NCI-H1092 (cell line): Measurements from ENCODE around the gene LRRC37B.
A peak's percentile ranks its signal among the peaks of the same experiment; 100 is the strongest.
"Not testable (repeated sequence)": the region's sequence is repeated elsewhere in the genome, so short reads cannot be mapped to it uniquely, and the experiment has no call there.

Experiments used
- DNase-seq: peaks from one replicate; lab custom pipeline; 2025; lab: John Stamatoyannopoulos, UW

Gene LRRC37B

DNA sequence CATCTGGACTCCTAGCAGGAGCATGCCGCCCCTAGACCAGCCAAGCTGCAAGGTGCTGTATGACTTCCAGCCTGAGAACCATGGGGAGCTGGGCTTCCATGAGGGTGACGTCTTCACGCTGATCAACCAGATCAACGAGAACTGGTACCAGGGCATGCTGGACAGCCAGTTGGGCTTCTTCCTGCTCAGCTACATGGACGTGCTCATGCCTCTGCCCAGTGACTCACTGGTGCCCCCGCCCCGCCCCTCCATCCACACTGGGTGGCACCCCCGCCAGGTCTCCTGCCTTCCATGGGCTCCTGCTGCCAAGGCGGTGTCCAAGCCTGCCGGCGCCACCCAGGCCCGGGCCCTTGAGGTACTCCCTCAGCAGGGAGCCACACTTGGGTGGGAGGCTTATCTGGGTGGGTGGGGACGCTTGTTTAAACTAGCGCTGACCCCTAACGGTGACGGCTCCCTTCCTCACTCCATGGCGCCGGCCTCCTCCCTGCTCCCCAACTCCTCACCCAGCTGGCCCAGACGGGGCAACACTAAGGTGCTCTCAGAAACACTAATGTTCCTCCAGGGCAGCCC lies 34.2 kb downstream of the LRRC37B start:
- not testable (repeated sequence) for DNase-seq

DNA sequence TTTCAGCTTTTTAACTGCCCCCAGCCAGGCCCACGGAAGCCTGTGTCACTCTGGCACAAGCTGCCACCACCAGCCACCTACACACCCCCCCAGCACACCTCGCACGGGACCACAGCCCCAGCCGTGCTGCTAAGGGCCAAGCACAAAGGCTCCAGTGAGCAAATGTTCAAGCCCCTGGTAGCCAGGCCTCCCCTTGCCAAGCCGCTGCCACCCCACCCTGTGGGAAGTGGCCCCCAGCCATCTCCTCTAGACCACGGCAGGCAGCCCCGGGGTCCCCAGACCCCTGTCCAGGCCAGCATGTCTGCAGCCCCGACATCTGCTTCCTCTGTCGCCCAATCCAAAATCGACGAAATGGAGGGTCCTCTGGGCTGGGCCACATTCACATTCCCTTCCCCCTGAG lies 35.1 kb downstream of the LRRC37B start:
- not testable (repeated sequence) for DNase-seq

DNA sequence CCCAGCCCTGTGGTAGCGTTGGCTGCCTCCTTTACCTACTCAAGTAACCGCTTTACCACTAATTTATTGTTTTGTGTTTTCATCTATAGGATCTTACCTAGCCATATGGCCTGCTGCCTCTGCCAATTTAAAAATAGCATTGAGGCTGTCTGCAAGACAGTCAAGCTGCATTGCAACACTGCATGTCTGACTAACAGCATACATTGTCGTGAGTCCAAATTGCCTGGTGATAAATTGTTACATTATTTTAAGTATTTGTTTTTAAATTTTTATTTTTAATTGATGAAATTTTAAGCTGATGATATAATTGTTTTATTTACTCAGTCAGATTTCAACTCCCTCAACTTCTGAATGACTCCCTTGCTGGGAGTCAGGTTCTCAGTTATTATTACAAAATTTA lies 38.4 kb downstream of the LRRC37B start:
- DNase-seq: not testable (repeated sequence)

DNA sequence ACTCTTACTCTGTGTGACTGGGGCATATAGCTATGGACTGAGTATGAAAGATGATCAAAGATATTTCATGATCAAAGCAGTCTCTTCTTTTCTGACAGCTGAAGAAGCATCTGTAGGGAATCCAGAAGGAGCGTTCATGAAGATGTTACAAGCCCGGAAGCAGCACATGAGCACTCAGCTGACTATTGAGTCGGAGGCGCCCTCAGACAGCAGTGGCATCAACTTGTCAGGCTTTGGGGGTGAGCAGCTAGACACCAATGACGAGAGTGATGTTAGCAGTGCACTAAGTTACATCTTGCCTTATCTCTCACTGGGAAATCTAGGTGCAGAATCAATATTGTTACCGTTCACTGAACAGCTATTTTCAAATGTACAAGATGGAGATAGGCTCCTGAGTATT lies 40.5 kb downstream of the LRRC37B start:
- DNase-seq: not testable (repeated sequence)

GRCh38 chr17:32054985-32055384 lies 47.8 kb downstream of the LRRC37B start:
- DNase-seq: not testable (repeated sequence)

DNA sequence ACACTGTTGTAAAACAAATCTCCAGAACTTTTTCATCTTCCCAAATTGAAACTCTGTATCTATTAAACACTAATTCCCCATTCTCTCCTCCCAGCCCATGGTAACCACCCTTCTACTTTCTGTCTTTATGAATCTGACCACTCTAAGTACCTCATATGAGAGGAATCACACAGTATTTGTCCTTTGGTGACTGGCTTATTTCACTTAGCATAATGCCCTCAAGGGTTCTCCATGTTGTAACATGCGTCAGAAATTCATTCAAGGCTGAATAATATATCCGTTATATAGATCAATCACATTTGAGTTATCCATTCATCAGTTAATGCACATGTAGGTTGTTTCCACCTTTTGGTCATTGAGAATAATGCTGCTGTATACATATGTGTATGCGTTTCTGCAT lies 48.2 kb downstream of the LRRC37B start:
- DNase-seq: not testable (repeated sequence)

DNA sequence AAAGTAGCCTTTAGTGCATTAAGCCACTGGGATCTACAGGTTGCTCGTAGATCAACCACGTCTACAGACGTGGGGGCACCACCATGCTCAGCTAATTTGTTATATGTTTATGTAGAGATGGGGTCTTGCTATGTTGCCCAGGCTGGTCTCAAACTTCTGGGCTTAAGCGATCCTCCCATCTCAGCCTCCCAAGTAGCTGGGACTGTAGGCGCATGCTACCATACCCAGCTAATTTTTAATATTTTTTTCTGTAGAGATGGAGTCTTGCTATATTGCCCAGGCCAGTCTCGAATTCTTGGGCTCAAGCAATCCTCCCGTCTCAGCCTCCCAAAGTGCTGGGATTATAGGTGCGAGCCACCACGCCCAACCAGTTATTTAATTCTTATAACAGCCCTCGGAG lies 49.3 kb downstream of the LRRC37B start:
- not testable (repeated sequence) for DNase-seq

GRCh38 chr17:32057460-32058105 lies 50.4 kb downstream of the LRRC37B start:
- not testable (repeated sequence) for DNase-seq

- DNase-seq: not testable (repeated sequence)
These were observed 53.5 kb downstream of the LRRC37B start for GRCh38 chr17:32060695-32061094.

DNA sequence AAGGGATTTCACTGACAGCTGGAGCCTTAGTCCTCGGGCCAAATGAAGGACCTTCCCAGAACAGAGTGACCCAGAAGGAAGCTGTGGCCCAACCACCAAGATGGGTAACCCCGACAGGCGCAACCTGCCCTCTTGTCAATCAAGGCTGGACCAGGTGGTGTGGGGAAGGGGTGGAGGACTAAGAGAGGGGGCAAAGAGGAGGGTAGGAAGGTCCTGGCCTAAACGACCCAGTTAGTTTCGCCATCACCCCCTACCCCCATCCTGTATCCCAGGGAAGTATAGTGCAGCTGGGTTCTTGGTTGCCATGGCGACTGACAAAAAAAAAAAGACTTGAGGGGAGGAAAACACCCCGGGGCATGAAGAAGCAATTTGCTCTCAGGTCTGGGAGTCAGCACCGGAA lies 54.7 kb downstream of the LRRC37B start:
- not testable (repeated sequence) for DNase-seq

GRCh38 chr17:32064091-32064490 lies 56.9 kb downstream of the LRRC37B start:
- not testable (repeated sequence) for DNase-seq

DNA sequence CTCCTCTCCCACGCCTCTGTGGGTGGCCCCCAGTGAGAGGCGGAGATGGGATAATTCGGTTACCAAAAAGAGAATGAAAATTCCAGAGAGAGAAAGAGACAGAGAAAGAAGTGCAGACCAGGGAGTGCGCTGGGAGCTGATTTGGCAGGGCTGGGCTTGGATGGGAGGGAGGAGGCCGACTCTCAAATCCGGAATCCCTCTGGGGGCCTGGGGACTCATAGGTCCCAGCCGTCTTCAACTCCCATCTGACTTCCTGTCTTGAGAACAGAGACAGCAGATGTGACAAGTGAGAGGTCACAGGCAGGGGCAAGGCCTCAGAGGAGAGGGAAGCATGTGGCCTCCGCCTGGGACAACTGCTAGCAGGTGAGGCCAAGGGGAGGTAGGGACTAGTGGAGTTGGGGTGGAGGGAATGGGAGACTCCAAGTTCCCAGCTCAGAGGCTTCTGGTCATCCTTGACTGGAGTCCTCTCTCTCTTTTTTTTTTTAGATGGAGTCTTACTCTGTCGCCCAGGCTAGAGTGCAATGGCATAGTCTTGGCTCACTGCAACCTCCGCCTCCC lies 59.0 kb downstream of the LRRC37B start:
- DNase-seq: not testable (repeated sequence)

- DNase-seq: not testable (repeated sequence)
These were observed 59.9 kb downstream of the LRRC37B start for GRCh38 chr17:32066863-32067642.

- DNase-seq: not testable (repeated sequence)
These were observed 61.9 kb downstream of the LRRC37B start for GRCh38 chr17:32069067-32069466.

DNA sequence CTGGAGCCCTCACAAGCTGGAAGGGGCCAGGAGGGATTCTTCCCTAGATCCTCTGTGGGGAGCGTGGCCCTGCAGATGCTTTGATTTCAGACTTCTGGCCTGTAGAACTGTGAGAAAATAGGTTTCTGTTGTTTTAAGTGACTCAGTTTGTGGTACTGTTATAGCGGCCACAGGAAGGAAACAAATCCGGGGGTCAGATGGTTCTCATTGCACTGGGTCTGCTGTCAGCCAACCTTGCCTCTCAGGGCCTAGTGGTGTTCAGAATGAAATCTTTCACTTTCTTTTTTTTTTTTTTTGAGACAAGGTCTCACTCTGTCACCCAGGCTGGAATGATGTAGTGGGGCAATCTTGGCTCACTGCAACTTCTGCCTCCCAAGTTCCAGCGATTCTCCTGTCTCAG lies 64.8 kb downstream of the LRRC37B start:
- not testable (repeated sequence) for DNase-seq

- not testable (repeated sequence) for DNase-seq
These were observed 65.9 kb downstream of the LRRC37B start for GRCh38 chr17:32073131-32073530.

DNA sequence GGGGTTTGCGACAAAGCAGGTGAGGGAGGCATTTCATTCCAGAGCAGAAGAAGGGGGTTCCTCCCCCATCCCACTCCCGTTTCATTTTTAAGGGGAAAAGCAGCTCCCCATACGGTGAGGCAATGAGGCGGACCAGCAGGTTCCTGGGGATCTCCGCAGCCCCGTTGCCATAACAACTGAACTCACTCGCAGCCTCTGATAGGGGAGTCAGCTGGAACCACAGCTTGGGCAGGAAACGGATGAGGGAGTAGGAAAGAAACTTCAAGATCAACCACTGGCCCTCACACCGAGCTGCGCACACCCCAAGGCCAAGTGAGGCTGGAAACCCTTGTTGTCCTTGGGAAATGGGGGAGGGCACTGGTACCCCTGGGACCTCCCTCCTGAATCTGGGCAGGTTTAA lies 72.6 kb downstream of the LRRC37B start:
- not testable (repeated sequence) for DNase-seq

GRCh38 chr17:32083550-32083979 lies 76.4 kb downstream of the LRRC37B start:
- not testable (repeated sequence) for DNase-seq

DNA sequence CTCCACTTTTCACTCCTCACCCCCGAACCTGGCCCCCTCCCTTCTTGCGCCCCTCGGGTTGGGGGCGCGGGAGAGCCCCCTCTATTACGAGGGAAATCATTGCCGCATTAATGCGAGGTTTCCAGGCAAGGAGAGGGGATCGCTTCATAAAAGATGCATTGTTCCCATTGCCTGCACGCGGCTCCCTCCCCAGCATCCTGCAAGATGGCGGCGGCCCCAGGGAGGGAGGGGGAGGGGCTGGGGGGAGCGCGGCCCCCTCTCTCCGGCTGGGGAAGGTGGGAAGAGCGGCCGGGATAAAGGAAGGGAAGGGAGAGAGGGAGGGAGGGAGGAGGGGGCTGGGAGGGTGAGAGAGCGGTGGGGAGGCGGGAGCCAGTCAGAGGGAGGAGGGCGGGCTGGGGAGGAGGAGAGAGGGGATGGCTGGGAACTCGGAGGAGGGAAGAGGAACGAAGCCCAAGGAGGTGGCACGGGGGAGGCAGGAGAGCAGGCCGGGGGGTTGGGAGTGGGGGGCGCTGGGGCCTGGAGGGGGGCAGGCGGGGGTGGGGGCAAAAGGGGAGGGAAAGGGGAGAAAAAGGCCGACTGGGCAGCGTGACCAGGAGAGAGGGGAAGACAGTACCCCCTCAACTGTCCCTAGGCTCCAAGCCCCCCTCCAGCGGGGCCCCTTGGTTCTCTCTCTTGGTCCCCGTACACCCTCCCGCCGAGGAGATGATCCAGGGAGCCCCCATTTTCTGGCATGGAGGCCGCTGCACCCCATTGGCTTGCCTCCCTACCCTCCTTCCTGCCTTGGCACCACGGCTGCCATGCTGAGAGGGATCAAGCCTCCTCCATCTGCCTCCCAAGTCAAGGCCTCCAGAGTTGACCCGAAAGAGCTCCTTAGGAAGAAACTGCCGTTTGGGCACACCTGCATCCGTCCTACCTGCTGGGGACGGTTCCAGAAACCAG lies 77.1 kb downstream of the LRRC37B start:
- DNase-seq: peak; percentile 18

DNA sequence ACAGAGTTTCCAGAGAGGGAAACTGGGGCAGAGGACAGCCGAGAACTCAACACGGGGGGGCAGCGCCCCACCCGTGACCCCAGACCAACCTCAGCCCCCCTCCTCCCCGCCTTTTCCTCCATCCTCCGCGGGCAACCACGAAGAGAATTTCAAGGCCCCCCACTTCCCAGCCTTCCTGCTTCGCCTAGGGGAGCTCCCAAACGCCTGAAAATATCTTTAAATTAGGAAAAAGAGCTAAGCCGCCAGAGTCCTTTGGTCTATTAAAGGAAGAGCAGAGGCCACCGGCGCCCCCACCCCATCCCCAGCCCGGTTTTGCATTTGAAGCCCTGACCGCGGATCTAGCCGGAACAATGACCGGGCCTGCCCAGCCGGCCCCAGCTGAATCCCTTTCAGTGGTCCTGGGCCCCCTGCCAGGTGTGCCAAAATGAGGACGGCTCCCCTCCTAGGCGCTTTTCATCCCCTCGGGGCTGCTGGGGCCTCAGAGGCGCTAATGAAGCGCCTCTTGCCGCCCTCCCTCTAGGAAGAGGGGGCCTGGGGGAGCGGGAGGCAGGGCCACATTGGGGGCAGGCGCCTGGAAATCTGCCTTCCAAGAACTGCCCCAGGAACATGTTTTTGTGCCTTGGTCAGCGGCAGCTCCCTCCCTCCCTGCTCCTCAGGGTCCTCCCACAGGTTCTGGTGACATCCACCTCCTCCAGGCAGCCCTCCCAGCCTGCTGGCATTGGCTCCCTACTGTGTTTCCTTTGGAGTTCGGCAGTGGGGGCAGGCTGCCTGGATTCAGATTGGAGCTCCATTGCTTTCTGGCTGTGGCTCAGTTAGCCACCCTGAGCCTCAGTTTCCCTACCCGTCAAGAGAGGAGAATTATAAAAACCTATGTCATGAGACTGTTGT lies 78.0 kb downstream of the LRRC37B start:
- not testable (repeated sequence) for DNase-seq
